T-cell (primary cell): ENCODE measurements around the gene TMEM164. TPM values are rescaled to one million over a fixed set of nuclear protein-coding genes. Genes with fewer than 3 reads are reported as not detected.
A peak's percentile ranks its signal among the peaks of the same experiment; 100 is the strongest.

Experiments used
- ATAC-seq, 4 experiments: fragments of 200-7000 bp in 3 of 4; fragments of 150-1000 bp in 1 of 4; cut with Tn5 transposase; replicated peaks in 1 of 4; 1 replicate in 3 of 4; 2 replicates in 1 of 4; pipeline ENCODE4 v1.10.0; 2021; ENCODE audit warnings: moderate library complexity in 3 of 4, mild to moderate bottlenecking in 2 of 4, moderate number of reproducible peaks in 1 of 4
- CTCF ChIA-PET, 2 donors: fragments of 300-600 bp; sonication (Branson Sonifier 250); formaldehyde crosslinking; loops; one replicate each; lab custom pipeline; 2022; ENCODE audit warnings: antibody characterized with exemption in 2 of 2; lab: Charles Lee
- POLR2A ChIA-PET, 2 donors: fragments of 300-600 bp; sonication (Branson Sonifier 250); formaldehyde crosslinking; loops; one replicate each; lab custom pipeline; 2022; ENCODE audit warnings: antibody characterized with exemption in 2 of 2; lab: Charles Lee
- DNase-seq, 35 experiments: peaks; one replicate each; pipeline versions ENCODE4 v3.0.0 to v3.0.0-alpha.2; 2013 to 2023
- H3K27ac ChIP-seq: one replicate; pipeline ENCODE4 v1.5.1; 2013; ENCODE audit warnings: low read length
- H3K27me3 ChIP-seq, 2 experiments: replicated peaks in 1 of 2; 1 replicate in 1 of 2; 2 replicates in 1 of 2; pipeline versions ENCODE4 v1.6.1 to v1.7.0; 2013; ENCODE audit warnings: low read length in 1 of 2, mixed read lengths in 1 of 2; ENCODE audit not compliant: control insufficient read depth in 2 of 2, insufficient read depth in 2 of 2; ENCODE audit errors: extremely low read depth in 1 of 2
- H3K36me3 ChIP-seq, 2 donors: 1 replicate in 1 of 2; 2 replicates in 1 of 2; pipeline versions ENCODE4 v1.6.1 to v1.7.0; 2013; ENCODE audit warnings: low read length in 1 of 2; ENCODE audit not compliant: control insufficient read depth in 2 of 2, insufficient read depth in 1 of 2; ENCODE audit errors: extremely low read depth in 1 of 2
- H3K4me1 ChIP-seq, 2 experiments: 1 replicate in 1 of 2; 2 replicates in 1 of 2; pipeline versions ENCODE4 v1.6.1 to v1.7.0; 2013; ENCODE audit warnings: low read length in 2 of 2, mixed read lengths in 1 of 2; ENCODE audit not compliant: insufficient read depth in 2 of 2, control insufficient read depth in 1 of 2; ENCODE audit errors: extremely low read depth in 1 of 2
- H3K4me3 ChIP-seq, 2 donors: 1 replicate in 1 of 2; 2 replicates in 1 of 2; pipeline versions ENCODE4 v1.5.1 to v1.7.0; 2013; ENCODE audit warnings: mild to moderate bottlenecking in 2 of 2, low read length in 1 of 2, moderate library complexity in 1 of 2; ENCODE audit not compliant: control insufficient read depth in 1 of 2; ENCODE audit errors: extremely low read depth in 1 of 2
- H3K9me3 ChIP-seq: 2 replicates; pipeline ENCODE4 v1.7.0; 2013
- H3K27ac Mint-ChIP-seq, 2 donors: one replicate each; pipeline ENCODE4 v1.8.0; 2020 to 2021; ENCODE audit warnings: mild to moderate bottlenecking in 2 of 2, mixed read lengths in 2 of 2
- H3K27me3 Mint-ChIP-seq, 2 donors: one replicate each; pipeline ENCODE4 v1.8.0; 2021 to 2022; ENCODE audit warnings: mixed read lengths in 2 of 2
- H3K36me3 Mint-ChIP-seq: one replicate; pipeline ENCODE4 v1.8.0; 2021; ENCODE audit warnings: mixed read lengths
- H3K4me1 Mint-ChIP-seq, 3 donors: one replicate each; pipeline ENCODE4 v1.8.0; 2020 to 2022; ENCODE audit warnings: mixed read lengths in 3 of 3, mild to moderate bottlenecking in 1 of 3
- H3K4me3 Mint-ChIP-seq, 3 donors: one replicate each; pipeline ENCODE4 v1.8.0; 2020 to 2022; ENCODE audit warnings: mild to moderate bottlenecking in 3 of 3, mixed read lengths in 3 of 3, moderate library complexity in 3 of 3
- H3K9me3 Mint-ChIP-seq, 3 donors: one replicate each; pipeline ENCODE4 v1.8.0; 2020 to 2022; ENCODE audit warnings: mixed read lengths in 3 of 3
- WGBS: methylation state at CpG from one replicate; pipeline ENCODE4 v1.1.5; 2013; ENCODE audit warnings: missing lambda C conversion rate; ENCODE audit not compliant: insufficient coverage; 5-methylcytosine and 5-hydroxymethylcytosine counted together
- total RNA-seq, 35 experiments: library from RNA in 6 of 35; stranded (reverse) in 6 of 35; fragments of 120-200 nt in 1 of 35; gene quantifications; one replicate each; pipeline versions ENCODE4 v1.2.1 to v1.2.4 and lab custom pipeline; 2013 to 2026

Gene TMEM164
- total RNA-seq, 5 donors from 2014 or later (not counting 1 experiment from before 2014, with no cell fraction given): 16.9 to 20.6 (median 19.8) TPM

DNA sequence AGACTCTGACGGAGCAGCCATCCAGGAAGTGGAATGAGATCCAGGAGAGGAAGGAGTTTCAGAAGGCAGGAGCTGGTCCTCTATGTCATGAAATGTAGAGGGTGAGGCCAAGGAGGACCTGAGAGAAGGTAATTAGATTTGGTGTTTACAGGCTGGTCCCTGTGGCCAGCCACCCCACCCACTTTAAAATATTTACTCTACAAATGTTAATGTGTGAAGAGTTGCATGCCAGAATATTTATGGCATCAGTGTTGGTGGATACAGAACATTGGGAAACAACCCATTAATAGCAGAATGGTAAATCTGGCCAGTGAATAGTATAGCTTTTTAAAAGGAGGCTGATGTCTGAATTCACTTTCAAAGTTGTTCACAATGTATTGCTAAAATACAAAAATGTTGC, 17.6 kb downstream of the TMEM164 start:
- POLR2A ChIA-PET: no interaction called here
- Mint-ChIP-seq H3K27ac (no peak overlapping the region), H3K4me3 (no peak overlapping the region), H3K27me3 (no peaks in the 10 kb centered on the region), H3K36me3 (peaks cover 20% of the 10 kb centered on the region), H3K9me3 (no peaks in the 10 kb centered on the region), H3K4me1 (peaks cover 0 to 14% (median 3%) of the 10 kb centered on the region in 3 donors)
- Histone ChIP-seq H3K9me3 (no peaks in the 10 kb centered on the region), H3K27ac (no peak overlapping the region), H3K4me1 (no peaks in the 10 kb centered on the region), H3K4me3 (no peak overlapping the region), H3K27me3 (no peaks in the 10 kb centered on the region), H3K36me3 (peaks cover 0 to 10% of the 10 kb centered on the region in 2 donors)
- CTCF ChIA-PET: interaction anchor here in 1 of 2 donors (0.9 kb wide), 1 partner anchor 130 kb away, joined by 3 read pairs; no protein-coding TSS in a partner anchor
- ATAC-seq: no peak
- DNase-seq: no peak
- WGBS: 100% methylated on average over 1 of the region's 1 CpG

DNA sequence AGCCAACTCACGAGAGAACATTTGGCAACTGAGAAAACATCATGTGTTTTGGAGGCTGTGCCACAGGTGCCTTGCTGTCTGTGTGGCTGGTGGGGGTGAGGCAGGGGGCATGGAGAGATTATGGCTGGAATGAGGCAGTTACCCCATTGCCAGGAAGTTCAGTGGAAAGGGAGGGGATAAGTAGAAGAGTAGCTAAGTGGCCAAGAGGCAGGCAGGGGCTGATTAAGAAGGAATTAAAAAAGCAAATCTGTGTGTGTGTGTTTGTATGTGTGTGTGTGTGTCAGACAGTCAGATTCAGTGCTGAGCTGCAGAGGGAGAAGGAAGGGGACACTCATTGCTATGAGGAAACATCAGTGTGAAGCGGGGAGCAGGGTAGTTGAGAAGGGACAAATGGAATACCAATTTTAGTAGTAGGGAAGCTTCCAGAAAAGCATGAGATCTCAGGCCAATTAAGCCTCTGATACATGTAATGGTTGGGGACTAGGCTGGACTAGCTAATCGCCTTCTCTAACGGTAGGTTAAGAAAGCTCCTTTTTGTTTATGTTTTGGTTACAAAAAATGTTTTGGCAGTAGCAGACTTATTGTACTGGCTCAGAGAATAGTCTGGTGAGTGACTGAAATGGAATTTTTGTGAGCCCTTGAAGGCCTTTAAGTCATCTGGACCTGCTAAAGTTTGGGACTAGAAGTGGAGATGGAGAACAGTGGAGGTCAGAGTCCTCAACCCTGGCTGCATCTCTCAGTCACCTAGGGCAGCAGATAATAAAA, 18.5 kb downstream of the TMEM164 start:
- no peaks in the 10 kb centered on the region for H3K27me3 ChIP-seq
- no peak for ATAC-seq
- Mint-ChIP-seq H3K4me1 (peaks cover 0 to 18% (median 7%) of the 10 kb centered on the region in 3 donors), H3K4me3 (no peak overlapping the region), H3K9me3 (no peaks in the 10 kb centered on the region), H3K27ac (no peak overlapping the region), H3K27me3 (no peaks in the 10 kb centered on the region), H3K36me3 (peaks cover 20% of the 10 kb centered on the region)
- WGBS: 89% methylated on average over 4 of the region's 4 CpGs
- no peaks in the 10 kb centered on the region for H3K9me3 ChIP-seq
- no peak overlapping the region for H3K27ac ChIP-seq
- no peak overlapping the region for H3K4me3 ChIP-seq
- POLR2A ChIA-PET: no interaction called here
- H3K36me3 ChIP-seq: peaks cover 0 to 10% of the 10 kb centered on the region in 2 donors
- no peaks in the 10 kb centered on the region for H3K4me1 ChIP-seq
- no peak for DNase-seq
- CTCF ChIA-PET: interaction anchor here in 1 of 2 donors (0.9 kb wide), 1 partner anchor 131 kb away, joined by 3 read pairs; no protein-coding TSS in a partner anchor

DNA sequence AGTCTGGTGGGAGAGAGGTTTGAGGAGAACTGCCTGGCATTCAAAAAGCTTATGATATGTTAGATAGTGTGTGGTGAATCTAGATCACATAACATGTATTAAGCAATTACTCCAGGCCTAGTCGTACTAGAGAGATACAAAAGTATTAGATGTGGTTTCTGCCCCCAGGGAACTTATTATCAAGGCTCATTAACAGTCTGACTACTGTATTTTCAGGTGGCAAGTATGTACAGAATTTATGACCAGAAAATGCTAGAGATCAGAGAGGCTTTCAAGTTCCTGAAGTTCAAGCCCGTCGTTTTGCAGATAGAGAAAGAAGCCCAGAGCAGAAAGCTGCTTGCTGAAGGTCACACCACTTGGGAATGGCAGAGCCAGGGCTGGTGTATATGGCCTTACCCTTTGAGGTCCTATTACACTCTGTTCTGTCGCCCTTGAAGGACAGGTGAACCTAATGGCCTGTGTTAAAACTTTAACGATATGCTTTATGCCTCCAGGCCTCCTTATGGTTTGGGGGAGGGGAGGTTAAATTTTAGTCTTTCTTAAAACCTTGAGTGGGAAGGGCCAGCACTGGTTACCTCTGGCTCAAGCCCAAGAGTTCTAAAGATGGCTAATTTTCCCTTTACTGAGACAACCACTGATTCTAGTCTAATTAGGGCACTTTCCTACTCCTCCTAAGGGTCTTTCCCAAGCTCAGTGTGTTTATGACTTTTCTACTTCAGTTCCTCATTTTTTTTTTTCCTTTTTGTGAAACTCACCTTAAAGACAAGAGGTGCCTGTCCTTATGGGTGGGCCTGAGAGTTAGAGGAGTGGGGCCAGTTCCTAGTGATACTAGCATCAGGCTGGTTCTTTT, 19.9 kb downstream of the TMEM164 start:
- Mint-ChIP-seq H3K27ac (no peak overlapping the region), H3K4me1 (peaks cover 0 to 22% (median 9%) of the 10 kb centered on the region in 3 donors), H3K36me3 (peaks cover 14% of the 10 kb centered on the region), H3K9me3 (no peaks in the 10 kb centered on the region), H3K4me3 (no peak overlapping the region), H3K27me3 (no peaks in the 10 kb centered on the region)
- Histone ChIP-seq H3K27ac (no peak overlapping the region), H3K27me3 (no peaks in the 10 kb centered on the region), H3K9me3 (no peaks in the 10 kb centered on the region), H3K4me3 (no peak overlapping the region), H3K4me1 (no peaks in the 10 kb centered on the region), H3K36me3 (peaks cover 0 to 6% of the 10 kb centered on the region in 2 donors)
- ChIA-PET CTCF (no interaction called here), POLR2A (no interaction called here)
- ATAC-seq: no peak
- 71% methylated on average over 3 of the region's 5 CpGs for WGBS
- no peak for DNase-seq

DNA sequence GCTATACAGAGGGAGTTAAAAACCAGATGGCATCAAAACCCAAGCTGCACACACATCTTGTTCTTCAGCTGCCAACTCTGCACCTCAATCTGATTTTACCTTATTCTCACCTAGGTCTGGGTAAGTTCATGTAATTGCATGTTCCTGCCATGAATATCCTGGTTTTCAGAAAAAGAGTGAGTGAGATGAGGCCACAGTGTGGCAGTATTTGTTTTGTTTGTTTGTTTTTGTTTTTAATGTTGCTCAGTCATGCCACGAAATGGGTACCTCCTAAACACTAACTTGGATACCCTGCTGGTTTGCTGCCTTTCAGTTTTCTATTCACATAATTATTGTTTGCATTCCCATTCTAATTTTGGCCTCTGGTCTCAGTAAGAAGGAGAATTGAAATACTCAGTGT, 22.5 kb downstream of the TMEM164 start:
- Histone ChIP-seq H3K27me3 (no peaks in the 10 kb centered on the region), H3K4me1 (no peaks in the 10 kb centered on the region), H3K9me3 (no peaks in the 10 kb centered on the region), H3K4me3 (no peak overlapping the region), H3K36me3 (peaks cover 0 to 6% of the 10 kb centered on the region in 2 donors), H3K27ac (no peak overlapping the region)
- no CpG with 5 or more reads among the region's 1 CpG for WGBS
- no peak for ATAC-seq
- Mint-ChIP-seq H3K27me3 (no peaks in the 10 kb centered on the region), H3K36me3 (peaks cover 12% of the 10 kb centered on the region), H3K27ac (peak overlapping the region in 1 of 2 donors; percentile 39), H3K4me3 (no peak overlapping the region), H3K4me1 (peaks cover 0 to 34% (median 19%) of the 10 kb centered on the region in 3 donors), H3K9me3 (no peaks in the 10 kb centered on the region)
- ChIA-PET CTCF (no interaction called here), POLR2A (no interaction called here)
- no peak for DNase-seq

DNA sequence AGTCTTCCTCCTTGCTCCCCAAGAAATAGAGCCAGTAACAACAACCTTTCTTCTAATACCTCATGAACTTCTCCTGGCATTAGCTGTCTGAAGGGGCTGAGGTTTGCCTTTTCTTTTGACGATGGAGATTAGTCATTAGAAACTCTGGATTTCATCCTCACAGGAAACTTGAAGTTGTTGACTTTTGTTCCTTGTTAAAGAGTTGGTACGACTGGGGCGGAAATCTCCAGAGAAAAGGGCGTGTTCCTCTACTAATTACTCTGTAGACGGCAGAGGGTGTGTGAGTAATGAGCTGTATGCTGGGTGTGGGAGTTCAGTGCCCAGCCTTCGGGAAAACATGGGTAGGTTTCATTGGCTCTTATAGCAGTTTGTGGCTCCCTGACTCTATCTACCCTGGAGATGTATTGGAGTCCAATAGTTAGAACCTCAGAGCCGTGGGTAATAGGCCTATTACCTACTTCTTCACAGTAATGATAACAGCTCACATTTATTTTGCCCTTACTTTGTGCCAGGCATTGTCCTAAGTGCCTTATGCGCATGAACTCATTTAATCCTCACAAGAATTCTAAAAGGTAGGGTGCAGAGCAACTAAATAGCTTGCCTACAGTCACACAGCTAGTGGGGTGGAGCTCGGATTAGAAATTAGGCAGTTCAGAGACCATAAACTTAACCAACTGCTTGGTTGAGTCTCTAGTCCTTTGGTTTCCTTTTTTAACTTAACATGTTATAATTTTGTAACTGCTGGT, 23.4 kb downstream of the TMEM164 start:
- no peaks in the 10 kb centered on the region for H3K27me3 Mint-ChIP-seq
- Histone ChIP-seq H3K4me1 (no peaks in the 10 kb centered on the region), H3K4me3 (no peak overlapping the region), H3K27ac (no peak overlapping the region), H3K9me3 (no peaks in the 10 kb centered on the region), H3K36me3 (peaks cover 0 to 6% of the 10 kb centered on the region in 2 donors), H3K27me3 (no peaks in the 10 kb centered on the region)
- H3K4me1 Mint-ChIP-seq: peaks cover 0 to 35% (median 19%) of the 10 kb centered on the region in 3 donors
- ChIA-PET POLR2A (no interaction called here), CTCF (no interaction called here)
- WGBS: no CpG with 5 or more reads among the region's 9 CpGs
- no peak overlapping the region for H3K4me3 Mint-ChIP-seq
- DNase-seq: no peak
- no peak overlapping the region for H3K27ac Mint-ChIP-seq
- no peak for ATAC-seq
- no peaks in the 10 kb centered on the region for H3K9me3 Mint-ChIP-seq
- peaks cover 15% of the 10 kb centered on the region for H3K36me3 Mint-ChIP-seq

DNA sequence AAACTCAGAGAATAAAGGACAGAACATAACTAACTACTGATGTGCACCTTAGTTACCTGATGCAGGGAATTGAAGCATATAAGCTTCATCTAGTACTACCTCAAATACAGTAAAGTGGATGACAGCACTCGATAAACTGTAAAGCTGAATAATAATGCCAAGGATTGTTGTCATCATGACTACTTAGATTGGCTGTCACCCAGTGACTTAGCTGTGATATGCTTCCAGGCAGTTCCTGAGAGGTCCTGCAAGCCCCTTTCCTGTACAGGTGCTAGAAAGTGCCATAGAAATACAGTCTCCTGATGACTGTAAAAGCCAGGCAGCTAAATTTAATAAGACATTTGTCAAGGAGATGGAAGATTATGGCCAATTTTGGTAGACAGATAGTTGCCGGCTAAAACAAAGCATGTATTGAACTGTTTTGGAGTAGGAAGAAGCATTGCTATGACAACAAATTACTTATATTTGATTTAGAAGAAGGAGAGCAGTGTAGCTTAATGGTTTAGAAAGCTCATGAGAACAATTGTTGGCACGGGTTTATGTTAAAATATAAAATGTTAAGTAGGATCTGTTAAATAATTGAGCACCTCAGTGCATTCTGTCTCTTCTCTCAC, 29.7 kb downstream of the TMEM164 start:
- H3K9me3 ChIP-seq: no peaks in the 10 kb centered on the region
- CTCF ChIA-PET: no interaction called here
- Mint-ChIP-seq H3K4me3 (no peak overlapping the region), H3K4me1 (peaks cover 0 to 27% (median 15%) of the 10 kb centered on the region in 3 donors), H3K36me3 (peaks cover 14% of the 10 kb centered on the region), H3K27me3 (peaks cover 0 to 16% of the 10 kb centered on the region in 2 donors), H3K27ac (no peak overlapping the region), H3K9me3 (no peaks in the 10 kb centered on the region)
- no peaks in the 10 kb centered on the region for H3K27me3 ChIP-seq
- no CpG with 5 or more reads among the region's 3 CpGs for WGBS
- no peaks in the 10 kb centered on the region for H3K36me3 ChIP-seq
- no peak overlapping the region for H3K27ac ChIP-seq
- DNase-seq (no peak), ATAC-seq (no peak)
- POLR2A ChIA-PET: no interaction called here
- H3K4me3 ChIP-seq: no peak overlapping the region
- no peaks in the 10 kb centered on the region for H3K4me1 ChIP-seq
